ENCODE data around the gene IL36A. TPM values are rescaled to one million over a fixed set of nuclear protein-coding genes. Genes with fewer than 3 reads are reported as not detected.

Gene IL36A
- total and polyA plus RNA-seq, 9 donors = not detected

- Histone ChIP-seq H3K36me3 (ENCODE audit: control insufficient read depth, insufficient read depth, low read length) (no peaks in the 10 kb centered on the region), H3K27me3 (ENCODE audit: control insufficient read depth, insufficient read depth, low read length) (peaks cover 3% of the 10 kb centered on the region), H3K27ac (ENCODE audit: low read length) (no peak within 1 kb of the TSS), H3K4me3 (ENCODE audit: low read length) (no peak within 1 kb of the TSS), H3K9me3 (replicated peaks; ENCODE audit: control insufficient read depth, low read depth, low read length) (no peaks in the 10 kb centered on the region), H3K4me1 (ENCODE audit: control insufficient read depth, insufficient read depth, low read length) (no peaks in the 10 kb centered on the region)
- 50% methylated on average over 2 of the region's 7 CpGs for WGBS (ENCODE audit: insufficient coverage)
- DNase-seq = no peak
These were observed 27.7 kb upstream of the IL36A start, which contains the start of gene IL36G for GRCh38 chr2:112977559-112978056. Gene IL36G (plus strand): TSS chr2:112978006. CDS start chr2:112978639, 633 bp downstream.

- H3K4me3 ChIP-seq (ENCODE audit: low read length) = no peak overlapping the region
- DNase-seq = no peak
These were observed 25.5 kb upstream of the IL36A start for GRCh38 chr2:112979731-112980130.

GRCh38 chr2:112980537-112980936 lies 24.7 kb upstream of the IL36A start:
- Histone ChIP-seq H3K27me3 (ENCODE audit: control insufficient read depth, insufficient read depth, low read length) (peaks cover 3% of the 10 kb centered on the region), H3K4me1 (ENCODE audit: control insufficient read depth, insufficient read depth, low read length) (no peaks in the 10 kb centered on the region), H3K9me3 (replicated peaks; ENCODE audit: control insufficient read depth, low read depth, low read length) (no peaks in the 10 kb centered on the region), H3K36me3 (ENCODE audit: control insufficient read depth, insufficient read depth, low read length) (no peaks in the 10 kb centered on the region), H3K27ac (ENCODE audit: low read length) (no peak overlapping the region), H3K4me3 (ENCODE audit: low read length) (no peak overlapping the region)
- WGBS (ENCODE audit: insufficient coverage) = 33% methylated on average over 1 of the region's 1 CpG
- DNase-seq = no peak

More at GRCh38 chr2:112979731-112980130, 25.5 kb upstream of the IL36A start:
- peaks cover 3% of the 10 kb centered on the region for H3K27me3 ChIP-seq (ENCODE audit: control insufficient read depth, insufficient read depth, low read length)
- WGBS (ENCODE audit: insufficient coverage) = no CpG with 5 or more reads among the region's 1 CpG
- no peaks in the 10 kb centered on the region for H3K9me3 ChIP-seq (replicated peaks; ENCODE audit: control insufficient read depth, low read depth, low read length)
- no peaks in the 10 kb centered on the region for H3K4me1 ChIP-seq (ENCODE audit: control insufficient read depth, insufficient read depth, low read length)
- no peak overlapping the region for H3K27ac ChIP-seq (ENCODE audit: low read length)
- no peaks in the 10 kb centered on the region for H3K36me3 ChIP-seq (ENCODE audit: control insufficient read depth, insufficient read depth, low read length)

GRCh38 chr2:112985090-112985489 lies 20.2 kb upstream of the IL36A start:
- no peak for DNase-seq
- Histone ChIP-seq H3K4me3 (ENCODE audit: low read length) (no peak overlapping the region), H3K27ac (ENCODE audit: low read length) (no peak overlapping the region), H3K9me3 (replicated peaks; ENCODE audit: control insufficient read depth, low read depth, low read length) (no peaks in the 10 kb centered on the region), H3K4me1 (ENCODE audit: control insufficient read depth, insufficient read depth, low read length) (no peaks in the 10 kb centered on the region), H3K27me3 (ENCODE audit: control insufficient read depth, insufficient read depth, low read length) (no peaks in the 10 kb centered on the region), H3K36me3 (ENCODE audit: control insufficient read depth, insufficient read depth, low read length) (no peaks in the 10 kb centered on the region)
- no CpG with 5 or more reads among the region's 5 CpGs for WGBS (ENCODE audit: insufficient coverage)

- Histone ChIP-seq H3K4me3 (ENCODE audit: low read length) (no peak overlapping the region), H3K27me3 (ENCODE audit: control insufficient read depth, insufficient read depth, low read length) (peaks cover 2% of the 10 kb centered on the region), H3K4me1 (ENCODE audit: control insufficient read depth, insufficient read depth, low read length) (no peaks in the 10 kb centered on the region), H3K9me3 (replicated peaks; ENCODE audit: control insufficient read depth, low read depth, low read length) (peaks cover 10% of the 10 kb centered on the region), H3K27ac (ENCODE audit: low read length) (no peak overlapping the region), H3K36me3 (ENCODE audit: control insufficient read depth, insufficient read depth, low read length) (no peaks in the 10 kb centered on the region)
- DNase-seq = no peak
- WGBS (ENCODE audit: insufficient coverage) = no CpG with 5 or more reads among the region's 3 CpGs
These were observed 15.6 kb upstream of the IL36A start for GRCh38 chr2:112989611-112990010.

DNA sequence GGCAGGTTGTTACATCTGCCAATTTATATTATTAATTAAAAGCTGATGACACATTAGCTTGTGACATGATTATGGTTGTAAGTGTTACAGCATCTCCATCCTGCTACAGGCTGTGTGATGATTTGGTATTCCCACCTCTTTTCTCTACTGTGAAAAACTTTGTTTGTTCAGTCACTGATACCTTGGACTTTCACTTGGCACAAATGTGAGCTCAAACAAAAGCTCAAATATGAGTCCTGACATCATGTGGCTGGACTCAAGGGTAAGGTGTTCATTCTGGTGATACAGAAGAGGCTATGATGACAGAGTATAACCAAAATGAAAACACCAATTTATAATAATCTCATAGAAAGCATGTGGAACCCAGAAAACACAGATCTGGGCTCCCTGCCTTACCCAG lies 11.4 kb upstream of the IL36A start:
- Histone ChIP-seq H3K4me3 (ENCODE audit: low read length) (no peak overlapping the region), H3K4me1 (ENCODE audit: control insufficient read depth, insufficient read depth, low read length) (no peaks in the 10 kb centered on the region), H3K36me3 (ENCODE audit: control insufficient read depth, insufficient read depth, low read length) (no peaks in the 10 kb centered on the region), H3K9me3 (replicated peaks; ENCODE audit: control insufficient read depth, low read depth, low read length) (peaks cover 10% of the 10 kb centered on the region), H3K27ac (ENCODE audit: low read length) (no peak overlapping the region), H3K27me3 (ENCODE audit: control insufficient read depth, insufficient read depth, low read length) (peaks cover 2% of the 10 kb centered on the region)
- no peak for DNase-seq

GRCh38 chr2:112994648-112995047 lies 10.6 kb upstream of the IL36A start:
- no peak overlapping the region for H3K27ac ChIP-seq (ENCODE audit: low read length)
- no peak overlapping the region for H3K4me3 ChIP-seq (ENCODE audit: low read length)
- peaks cover 2% of the 10 kb centered on the region for H3K27me3 ChIP-seq (ENCODE audit: control insufficient read depth, insufficient read depth, low read length)
- H3K4me1 ChIP-seq (ENCODE audit: control insufficient read depth, insufficient read depth, low read length) = no peaks in the 10 kb centered on the region
- WGBS (ENCODE audit: insufficient coverage) = 100% methylated on average over 1 of the region's 2 CpGs
- DNase-seq = no peak
- no peaks in the 10 kb centered on the region for H3K36me3 ChIP-seq (ENCODE audit: control insufficient read depth, insufficient read depth, low read length)
- peaks cover 16% of the 10 kb centered on the region for H3K9me3 ChIP-seq (replicated peaks; ENCODE audit: control insufficient read depth, low read depth, low read length)

GRCh38 chr2:112995346-112995920 lies 9.8 kb upstream of the IL36A start:
- Histone ChIP-seq H3K27me3 (ENCODE audit: control insufficient read depth, insufficient read depth, low read length) (peaks cover 2% of the 10 kb centered on the region), H3K27ac (ENCODE audit: low read length) (no peak overlapping the region), H3K9me3 (replicated peaks; ENCODE audit: control insufficient read depth, low read depth, low read length) (peaks cover 22% of the 10 kb centered on the region), H3K4me1 (ENCODE audit: control insufficient read depth, insufficient read depth, low read length) (no peaks in the 10 kb centered on the region), H3K4me3 (ENCODE audit: low read length) (no peak overlapping the region), H3K36me3 (ENCODE audit: control insufficient read depth, insufficient read depth, low read length) (no peaks in the 10 kb centered on the region)
- no peak for DNase-seq
- WGBS (ENCODE audit: insufficient coverage) = 85% methylated on average over 9 of the region's 14 CpGs

GRCh38 chr2:112996635-112997034 lies 8.6 kb upstream of the IL36A start:
- no peaks in the 10 kb centered on the region for H3K4me1 ChIP-seq (ENCODE audit: control insufficient read depth, insufficient read depth, low read length)
- 90% methylated on average over 2 of the region's 6 CpGs for WGBS (ENCODE audit: insufficient coverage)

GRCh38 chr2:112997151-112997550 lies 8.1 kb upstream of the IL36A start:
- WGBS (ENCODE audit: insufficient coverage) = no CpG with 5 or more reads among the region's 1 CpG
- H3K27me3 ChIP-seq (ENCODE audit: control insufficient read depth, insufficient read depth, low read length) = peaks cover 2% of the 10 kb centered on the region

More at GRCh38 chr2:112996635-112997034, 8.6 kb upstream of the IL36A start:
- Histone ChIP-seq H3K36me3 (ENCODE audit: control insufficient read depth, insufficient read depth, low read length) (no peaks in the 10 kb centered on the region), H3K27ac (ENCODE audit: low read length) (no peak overlapping the region), H3K27me3 (ENCODE audit: control insufficient read depth, insufficient read depth, low read length) (peaks cover 2% of the 10 kb centered on the region), H3K4me3 (ENCODE audit: low read length) (no peak overlapping the region), H3K9me3 (replicated peaks; ENCODE audit: control insufficient read depth, low read depth, low read length) (peaks cover 22% of the 10 kb centered on the region)
- no peak for DNase-seq

DNA sequence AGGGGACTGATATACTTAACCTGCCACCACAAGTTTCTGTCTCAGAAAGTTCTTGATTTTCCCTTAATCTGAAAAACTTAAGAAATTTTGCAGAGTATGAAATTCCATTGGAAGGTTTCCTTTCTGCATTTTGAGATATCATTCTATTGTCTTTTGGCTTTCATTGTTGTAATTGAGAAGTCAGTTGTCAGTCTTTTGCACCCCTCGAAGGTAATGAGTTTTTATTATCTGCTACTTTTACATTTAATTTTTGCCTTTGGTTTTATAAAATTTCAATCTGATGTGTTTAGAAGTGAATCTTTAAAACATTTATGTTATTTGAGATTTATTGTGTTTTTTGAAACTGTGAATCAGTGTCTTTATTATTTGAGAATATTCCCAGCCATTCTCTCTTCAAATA lies 4.8 kb upstream of the IL36A start:
- no peak overlapping the region for H3K27ac ChIP-seq (ENCODE audit: low read length)
- H3K4me3 ChIP-seq (ENCODE audit: low read length) = no peak overlapping the region
- no peak for DNase-seq
- H3K9me3 ChIP-seq (replicated peaks; ENCODE audit: control insufficient read depth, low read depth, low read length) = peaks cover 12% of the 10 kb centered on the region
- H3K4me1 ChIP-seq (ENCODE audit: control insufficient read depth, insufficient read depth, low read length) = no peaks in the 10 kb centered on the region
- H3K27me3 ChIP-seq (ENCODE audit: control insufficient read depth, insufficient read depth, low read length) = no peaks in the 10 kb centered on the region
- WGBS (ENCODE audit: insufficient coverage) = no CpG with 5 or more reads among the region's 1 CpG
- no peaks in the 10 kb centered on the region for H3K36me3 ChIP-seq (ENCODE audit: control insufficient read depth, insufficient read depth, low read length)

More at GRCh38 chr2:112997151-112997550, 8.1 kb upstream of the IL36A start:
- no peaks in the 10 kb centered on the region for H3K4me1 ChIP-seq (ENCODE audit: control insufficient read depth, insufficient read depth, low read length)
- H3K9me3 ChIP-seq (replicated peaks; ENCODE audit: control insufficient read depth, low read depth, low read length) = peaks cover 20% of the 10 kb centered on the region
- no peak for DNase-seq
- no peaks in the 10 kb centered on the region for H3K36me3 ChIP-seq (ENCODE audit: control insufficient read depth, insufficient read depth, low read length)
- no peak overlapping the region for H3K4me3 ChIP-seq (ENCODE audit: low read length)
- H3K27ac ChIP-seq (ENCODE audit: low read length) = no peak overlapping the region

Data from muscle of leg (tissue), 11 donors.